Endodermal cell (in vitro differentiated cells): ENCODE results near the gene LRRC53. TPM values are rescaled to one million over a fixed set of nuclear protein-coding genes. Genes with fewer than 3 reads are reported as not detected.

Experiments
- DNase-seq: peaks from one replicate; pipeline ENCODE4 v3.0.0-alpha.2; 2017
- H3K27ac ChIP-seq: 2 replicates; pipeline ENCODE4 v1.5.1; 2013; ENCODE audit warnings: mild to moderate bottlenecking, low read depth, low read length, moderate library complexity
- H3K27me3 ChIP-seq: 2 replicates; pipeline ENCODE4 v1.6.1; 2013; ENCODE audit warnings: mild to moderate bottlenecking, low read length, moderate library complexity; ENCODE audit not compliant: insufficient read depth, control insufficient read depth, poor library complexity, severe bottlenecking
- H3K36me3 ChIP-seq: 2 replicates; pipeline ENCODE4 v1.7.0; 2013; ENCODE audit warnings: mild to moderate bottlenecking, low read length, moderate library complexity; ENCODE audit not compliant: control insufficient read depth, insufficient read depth
- H3K4me1 ChIP-seq: one replicate; pipeline ENCODE4 v1.7.0; 2013; ENCODE audit warnings: low read length; ENCODE audit not compliant: control insufficient read depth, insufficient read depth
- H3K4me3 ChIP-seq: 2 replicates; pipeline ENCODE4 v1.5.1; 2013; ENCODE audit warnings: mild to moderate bottlenecking, low read length, moderate library complexity
- H3K9ac ChIP-seq: 2 replicates; pipeline ENCODE4 v1.6.1; 2013; ENCODE audit warnings: mild to moderate bottlenecking, low read length, moderate library complexity; ENCODE audit not compliant: poor library complexity, severe bottlenecking; ENCODE audit errors: extremely low read depth
- H3K9me3 ChIP-seq: 2 replicates; pipeline ENCODE4 v1.6.1; 2013; ENCODE audit warnings: mild to moderate bottlenecking, low read length, moderate library complexity; ENCODE audit not compliant: control insufficient read depth
- H3K27ac Mint-ChIP-seq: 2 replicates; pipeline ENCODE4 v1.8.0; 2020; ENCODE audit warnings: mixed read lengths
- H3K27me3 Mint-ChIP-seq: 2 replicates; pipeline ENCODE4 v1.8.0; 2021; ENCODE audit warnings: mild to moderate bottlenecking, mixed read lengths; ENCODE audit not compliant: insufficient read depth
- H3K36me3 Mint-ChIP-seq: 2 replicates; pipeline ENCODE4 v1.8.0; 2020; ENCODE audit warnings: low read depth, mixed read lengths
- H3K4me1 Mint-ChIP-seq: 2 replicates; pipeline ENCODE4 v1.8.0; 2020; ENCODE audit warnings: mixed read lengths
- H3K4me3 Mint-ChIP-seq: 2 replicates; pipeline ENCODE4 v1.8.0; 2020; ENCODE audit warnings: mild to moderate bottlenecking, moderate library complexity, mixed read lengths
- H3K9me3 Mint-ChIP-seq: 2 replicates; pipeline ENCODE4 v1.8.0; 2020; ENCODE audit warnings: mild to moderate bottlenecking, mixed read lengths
- CTCF ChIP-seq: fragments of 200-600 bp; sonication (generic); conservative IDR thresholded peaks from 2 replicates; pipeline ENCODE4 v1.5.0; 2021; ENCODE audit warnings: antibody characterized with exemption, mild to moderate bottlenecking
- WGBS, 2 experiments: methylation state at CpG; one replicate each; pipeline versions ENCODE4 v1.1.5 to v1.1.7; 2013; ENCODE audit warnings: missing lambda C conversion rate in 2 of 2, mixed read lengths in 1 of 2; ENCODE audit not compliant: insufficient coverage in 1 of 2, insufficient read length in 1 of 2; 5-methylcytosine and 5-hydroxymethylcytosine counted together
- total RNA-seq, 2 donors: library from RNA; stranded (reverse); fragmentation: NEBNext Ultra II Directional in 1 of 2; extraction: Animal tissue kit (Norgen Biotek cat#: 25700) in 1 of 2; gene quantifications; 2 replicates in 1 of 2; 3 replicates in 1 of 2; pipeline ENCODE4 v1.2.1, GENCODE V29; 2021

The LRRC53 gene
- total RNA-seq, 2 donors from 2014 or later, result not detected

GRCh38 chr1:74429580-74429979, 82.8 kb downstream of the LRRC53 start:
- no peaks in the 10 kb centered on the region for H3K36me3 Mint-ChIP-seq
- Histone ChIP-seq H3K4me3 (no peak overlapping the region), H3K27ac (no peak overlapping the region), H3K9me3 (no peaks in the 10 kb centered on the region), H3K9ac (no peak overlapping the region), H3K27me3 (no peaks in the 10 kb centered on the region), H3K36me3 (no peaks in the 10 kb centered on the region), H3K4me1 (peaks cover 10% of the 10 kb centered on the region)
- no peaks in the 10 kb centered on the region for H3K9me3 Mint-ChIP-seq
- peaks cover 1% of the 10 kb centered on the region for H3K27me3 Mint-ChIP-seq
- H3K4me1 Mint-ChIP-seq, result no peaks in the 10 kb centered on the region
- WGBS, 2 experiments, result 81 to 85% methylated on average over 1 to 3 of the region's 3 CpGs
- H3K4me3 Mint-ChIP-seq, result no peak overlapping the region
- no peak for DNase-seq
- no peak overlapping the region for H3K27ac Mint-ChIP-seq
- no peak for TF ChIP-seq CTCF

GRCh38 chr1:74427681-74428080, 84.7 kb downstream of the LRRC53 start:
- H3K9ac ChIP-seq, result no peak overlapping the region
- TF ChIP-seq CTCF, result no peak
- no peak overlapping the region for H3K27ac ChIP-seq
- H3K4me1 ChIP-seq, result peaks cover 10% of the 10 kb centered on the region
- H3K9me3 ChIP-seq, result no peaks in the 10 kb centered on the region
- peaks cover 4% of the 10 kb centered on the region for H3K4me1 Mint-ChIP-seq
- no peaks in the 10 kb centered on the region for H3K9me3 Mint-ChIP-seq
- no peak overlapping the region for H3K4me3 Mint-ChIP-seq
- no peaks in the 10 kb centered on the region for H3K27me3 ChIP-seq
- H3K36me3 Mint-ChIP-seq, result no peaks in the 10 kb centered on the region
- DNase-seq, result no peak
- H3K27ac Mint-ChIP-seq, result no peak overlapping the region
- H3K36me3 ChIP-seq, result no peaks in the 10 kb centered on the region
- no peaks in the 10 kb centered on the region for H3K27me3 Mint-ChIP-seq
- WGBS, 2 experiments, result no CpG with 5 or more reads among the region's 1 CpG
- H3K4me3 ChIP-seq, result no peak overlapping the region

- Histone ChIP-seq H3K9ac (no peak overlapping the region), H3K27ac (no peak overlapping the region), H3K9me3 (no peaks in the 10 kb centered on the region), H3K4me1 (peaks cover 10% of the 10 kb centered on the region), H3K27me3 (no peaks in the 10 kb centered on the region), H3K4me3 (no peak overlapping the region), H3K36me3 (no peaks in the 10 kb centered on the region)
- TF ChIP-seq CTCF, result no peak
- DNase-seq, result no peak
- no peaks in the 10 kb centered on the region for H3K36me3 Mint-ChIP-seq
- H3K4me3 Mint-ChIP-seq, result no peak overlapping the region
- WGBS, 2 experiments, result 84 to 86% methylated on average over 4 to 7 of the region's 7 CpGs
- no peaks in the 10 kb centered on the region for H3K9me3 Mint-ChIP-seq
- H3K27me3 Mint-ChIP-seq, result no peaks in the 10 kb centered on the region
- no peak overlapping the region for H3K27ac Mint-ChIP-seq
- peaks cover 4% of the 10 kb centered on the region for H3K4me1 Mint-ChIP-seq
Observed at GRCh38 chr1:74426208-74426937, 86.0 kb downstream of the LRRC53 start.
